HG03280 (cell line): Measurements from ENCODE around the gene ANKRD63.

Experiments
- ATAC-seq: cut with Tn5 transposase; IDR thresholded peaks from one replicate; pipeline ENCODE4 v1.9.1; 2021; ENCODE audit warnings: mild to moderate bottlenecking, moderate library complexity; ENCODE audit not compliant: unreplicated experiment

Gene ANKRD63

DNA sequence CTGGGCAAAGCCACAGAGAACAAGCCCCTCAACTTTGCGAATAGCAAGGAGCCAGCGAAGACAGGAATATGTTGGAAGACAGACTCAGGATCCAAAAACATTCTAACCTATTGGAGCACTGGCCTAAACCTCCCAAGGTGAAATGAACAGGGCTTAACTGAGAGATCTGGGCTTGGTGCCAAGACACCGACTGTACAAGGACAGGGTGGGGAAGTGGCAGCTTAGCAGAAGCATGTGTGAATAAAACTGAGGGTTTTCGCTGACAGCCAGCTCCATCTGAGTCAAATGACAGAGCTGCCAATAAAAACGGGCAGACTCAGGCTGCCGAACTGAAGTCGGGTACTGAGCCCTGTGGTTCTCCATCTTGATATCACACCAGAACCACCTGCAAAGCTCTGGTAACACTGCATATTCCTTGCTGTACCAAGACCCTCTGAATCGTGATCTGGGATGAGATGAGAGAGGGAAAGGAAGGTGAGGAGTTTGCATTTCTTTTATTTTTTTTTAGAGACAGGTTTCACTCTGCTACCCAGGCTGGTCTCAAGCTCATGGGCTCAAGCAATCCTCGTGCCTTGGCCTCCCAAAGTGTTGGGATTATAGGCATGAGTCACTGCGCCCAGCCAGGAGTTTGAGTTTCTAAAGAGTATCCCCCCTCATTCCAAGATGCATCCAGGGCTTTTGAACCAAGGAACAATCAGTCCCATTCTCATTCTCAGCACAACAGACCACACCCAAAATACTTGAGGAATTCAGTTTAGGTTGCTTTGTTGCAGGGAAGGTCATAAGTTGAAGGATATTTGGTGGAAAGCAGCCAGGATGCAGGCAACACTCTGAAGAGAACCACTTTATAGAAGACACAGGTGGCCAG, 30.9 kb upstream of the ANKRD63 start:
- no peak for ATAC-seq

DNA sequence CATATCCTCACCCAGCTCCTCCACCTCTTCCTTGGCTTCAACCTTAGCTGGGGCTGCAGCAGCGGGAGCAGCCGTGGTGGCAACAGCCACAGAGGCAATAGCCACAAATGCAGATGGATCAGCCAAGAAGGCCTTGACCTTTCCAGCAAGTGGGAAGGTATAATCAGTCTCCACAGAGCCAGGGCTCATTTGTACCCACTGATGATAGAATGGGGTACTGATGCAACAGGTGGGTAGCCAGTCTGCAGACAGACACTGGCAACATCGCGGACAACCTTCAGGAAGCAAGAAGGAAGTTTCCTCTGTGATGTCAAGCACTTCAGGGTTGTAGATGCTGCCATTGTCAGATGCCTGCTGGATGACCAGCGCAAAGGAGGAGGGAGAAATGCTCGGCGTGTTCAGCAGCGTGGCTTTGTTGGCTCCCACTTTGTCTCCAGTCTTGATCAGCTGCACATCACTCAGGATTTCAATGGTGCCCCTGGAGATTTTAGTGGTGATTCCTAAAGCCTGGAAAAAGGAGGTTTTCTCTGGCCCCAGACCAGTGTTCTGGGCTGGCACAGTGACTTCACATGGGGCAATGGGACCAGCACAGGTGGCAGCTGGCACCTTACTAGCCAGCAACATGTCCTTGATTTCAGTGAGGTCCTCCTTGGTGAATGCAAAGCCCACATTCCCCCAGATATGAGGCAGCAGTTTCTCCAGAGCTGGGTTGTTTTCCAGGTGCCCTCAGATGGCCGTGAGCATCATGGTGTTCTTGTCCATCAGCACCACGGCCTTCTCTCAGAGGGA, 29.7 kb upstream of the ANKRD63 start:
- no peak for ATAC-seq

- no peak for ATAC-seq
These were observed 28.1 kb upstream of the ANKRD63 start for GRCh38 chr15:40310993-40311392.

DNA sequence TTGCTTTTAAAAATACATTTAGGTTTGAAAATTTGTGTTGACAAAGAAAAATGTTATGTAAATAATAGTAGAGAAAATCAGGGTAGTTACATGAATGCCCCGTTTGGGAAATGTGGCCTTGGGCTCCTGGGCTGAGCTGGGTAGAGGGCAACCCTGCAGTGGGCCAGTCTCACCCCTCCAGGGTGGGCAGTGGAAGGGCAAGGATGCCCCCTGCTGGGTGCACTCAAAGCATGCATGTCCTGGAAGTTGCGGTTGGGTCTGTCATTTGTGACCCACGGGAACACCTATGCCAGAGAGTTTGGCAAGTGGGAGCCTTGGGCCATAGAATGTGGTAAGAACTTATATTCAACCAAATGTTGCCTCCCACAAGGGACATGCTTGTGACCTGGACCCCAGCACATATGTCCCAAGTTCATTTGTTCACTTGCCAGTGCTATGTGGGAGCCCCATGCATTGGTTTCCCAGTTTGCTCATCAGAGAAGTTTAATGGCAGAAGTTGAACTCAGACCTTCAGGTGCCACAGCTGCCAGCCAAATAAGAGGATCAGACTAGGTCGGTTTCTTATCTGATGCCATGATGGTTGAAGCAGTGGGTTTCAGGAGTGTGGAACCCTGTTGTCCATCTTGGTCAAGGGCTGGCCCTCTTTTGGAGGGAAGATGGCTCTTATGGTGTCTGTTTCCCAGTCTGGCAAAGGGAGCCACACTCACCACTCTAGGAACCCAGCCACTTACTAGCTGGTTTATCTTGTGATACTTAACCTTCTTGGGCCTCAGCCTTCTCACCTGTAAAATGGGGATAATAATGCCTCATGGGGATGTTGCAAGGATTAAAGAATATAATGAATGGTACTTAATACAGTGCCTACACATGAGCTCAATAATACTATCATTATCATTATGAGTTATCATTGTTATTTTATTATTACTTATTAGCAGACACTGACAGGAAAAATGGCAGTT, 27.4 kb upstream of the ANKRD63 start:
- ATAC-seq = no peak

- ATAC-seq = no peak
These were observed 26.5 kb upstream of the ANKRD63 start for GRCh38 chr15:40309344-40309862.

- ATAC-seq = peak; percentile 49
These were observed 24.8 kb upstream of the ANKRD63 start, which contains the start of gene PLCB2 for GRCh38 chr15:40307421-40308211. TSS of gene PLCB2 (minus strand) at chr15:40307935. CDS start at chr15:40307672, 263 bp downstream.

- no peak for ATAC-seq
These were observed 24.0 kb upstream of the ANKRD63 start for GRCh38 chr15:40306908-40307307.

DNA sequence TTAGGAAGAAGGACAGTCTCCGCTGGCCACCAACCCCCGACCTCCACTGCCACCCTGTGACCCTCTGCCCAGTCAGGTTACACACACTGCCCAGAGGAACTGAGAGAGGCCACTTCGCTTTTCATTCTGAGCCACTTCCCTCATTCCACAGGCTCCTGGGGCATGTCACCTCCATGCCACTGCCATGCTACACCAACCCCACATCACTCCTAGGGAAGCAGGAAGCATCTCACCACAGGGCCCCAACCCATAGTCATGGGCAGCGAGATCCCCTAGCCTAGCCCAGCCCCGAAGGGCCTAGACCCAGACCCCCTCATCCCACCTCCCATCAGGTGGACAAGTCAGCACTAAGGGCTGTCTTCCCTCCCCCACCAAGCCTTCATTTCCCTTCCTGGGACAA, 23.5 kb upstream of the ANKRD63 start:
- ATAC-seq = no peak

GRCh38 chr15:40305281-40305680, 22.4 kb upstream of the ANKRD63 start:
- no peak for ATAC-seq

DNA sequence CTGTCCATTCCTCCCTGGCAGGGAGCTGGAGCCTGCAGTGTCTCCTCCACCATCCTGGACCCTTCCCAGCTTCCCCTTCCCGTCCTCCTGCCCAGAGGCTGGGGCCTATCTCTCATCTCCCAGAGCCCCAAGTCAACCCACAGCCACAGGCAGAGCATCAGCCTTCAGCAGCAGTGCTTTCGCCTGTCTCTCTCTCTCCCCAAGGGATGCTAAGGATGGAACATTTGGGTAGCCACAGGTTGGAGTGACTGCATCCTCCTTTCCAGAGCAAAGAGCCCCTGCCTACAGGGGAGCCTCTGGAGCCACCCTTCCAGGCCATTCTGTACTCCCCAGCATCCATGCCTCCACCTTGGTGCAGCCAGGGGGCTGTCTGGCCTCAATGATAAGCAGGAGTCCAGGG, 20.7 kb upstream of the ANKRD63 start:
- ATAC-seq = no peak

GRCh38 chr15:40302981-40303380, 20.1 kb upstream of the ANKRD63 start:
- no peak for ATAC-seq

DNA sequence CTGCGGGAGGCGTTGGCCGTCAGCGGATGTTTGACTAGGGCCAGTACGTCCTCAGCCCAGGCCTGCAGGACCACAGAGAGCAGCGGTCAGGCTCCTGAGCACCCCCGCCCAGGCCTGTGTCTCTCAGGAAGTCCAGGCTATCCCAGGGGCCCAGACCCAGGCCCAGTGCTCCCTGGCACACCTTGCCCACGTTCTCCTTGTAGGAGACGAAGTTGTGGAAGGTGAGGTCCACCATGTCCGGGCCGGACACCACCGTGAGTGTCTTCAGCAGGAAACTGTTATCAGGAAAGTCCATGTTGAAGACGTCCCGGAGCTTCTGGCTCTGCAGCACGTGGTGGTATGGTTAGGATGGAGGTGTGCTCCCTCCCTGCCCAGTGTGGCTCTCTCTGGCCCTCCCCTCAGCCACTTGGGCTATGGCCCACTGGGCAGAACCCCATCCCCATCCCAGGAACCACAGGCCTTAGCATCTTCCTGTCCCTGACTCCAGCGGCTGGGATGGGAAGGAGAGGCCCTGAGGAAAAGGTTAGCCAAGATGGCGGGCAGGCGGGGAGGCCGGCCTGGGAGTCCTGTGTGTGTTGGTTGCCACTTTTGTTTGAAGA, 19.5 kb upstream of the ANKRD63 start:
- no peak for ATAC-seq

GRCh38 chr15:40301467-40302179, 18.8 kb upstream of the ANKRD63 start:
- ATAC-seq = no peak

GRCh38 chr15:40300771-40301170, 17.9 kb upstream of the ANKRD63 start:
- no peak for ATAC-seq

DNA sequence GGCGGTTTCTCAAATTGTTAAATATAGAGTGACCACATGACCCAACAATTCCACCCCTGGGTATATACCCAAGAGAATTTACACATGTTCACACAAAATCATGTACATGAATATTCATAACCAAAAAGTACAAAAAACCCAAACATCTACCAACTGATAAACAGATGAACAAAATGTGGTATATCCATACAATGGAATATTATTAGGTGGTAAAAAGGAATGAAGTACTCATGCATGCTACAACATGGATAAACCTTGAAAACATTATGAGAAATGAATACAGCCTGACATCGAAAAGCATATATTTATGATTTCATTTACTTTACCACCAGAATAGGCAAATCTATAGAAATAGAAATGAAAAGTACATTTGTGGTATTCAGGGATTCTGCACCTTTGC, 17.5 kb upstream of the ANKRD63 start:
- ATAC-seq = no peak

DNA sequence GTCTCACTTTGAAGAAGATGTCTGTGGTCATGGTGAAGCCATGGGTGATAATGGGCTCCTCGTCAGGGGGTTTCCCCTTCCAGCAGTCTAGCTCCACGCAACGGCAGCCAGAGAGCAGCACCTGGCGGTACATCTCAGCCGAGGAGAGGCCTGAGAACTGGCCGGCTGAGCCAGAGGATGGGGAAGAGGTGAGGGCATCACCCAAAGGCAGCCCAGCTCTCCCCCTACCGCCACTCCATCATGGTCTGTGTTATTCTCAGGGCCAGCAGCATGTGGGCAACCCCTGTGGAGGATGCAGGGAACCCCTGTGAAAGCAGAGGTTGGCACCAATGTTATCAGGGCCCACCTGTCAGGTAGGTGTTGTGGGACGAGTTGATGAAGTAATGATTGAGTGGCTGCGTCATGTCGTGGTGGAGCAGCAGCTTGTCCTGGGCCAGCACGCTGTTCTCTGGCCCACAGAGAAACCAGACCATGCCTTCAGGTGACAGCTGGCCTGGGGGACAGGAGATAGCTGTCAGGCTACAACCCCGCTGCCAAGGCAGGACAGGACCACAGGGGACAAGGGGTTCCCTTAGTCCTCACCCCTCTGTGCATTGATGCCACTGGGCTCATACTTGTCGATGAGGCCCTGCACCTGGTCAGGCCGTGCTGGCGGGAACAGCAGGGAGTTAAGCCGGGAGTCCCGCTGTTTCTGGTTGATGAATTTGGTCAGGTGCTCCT, 15.5 kb upstream of the ANKRD63 start:
- ATAC-seq = no peak

DNA sequence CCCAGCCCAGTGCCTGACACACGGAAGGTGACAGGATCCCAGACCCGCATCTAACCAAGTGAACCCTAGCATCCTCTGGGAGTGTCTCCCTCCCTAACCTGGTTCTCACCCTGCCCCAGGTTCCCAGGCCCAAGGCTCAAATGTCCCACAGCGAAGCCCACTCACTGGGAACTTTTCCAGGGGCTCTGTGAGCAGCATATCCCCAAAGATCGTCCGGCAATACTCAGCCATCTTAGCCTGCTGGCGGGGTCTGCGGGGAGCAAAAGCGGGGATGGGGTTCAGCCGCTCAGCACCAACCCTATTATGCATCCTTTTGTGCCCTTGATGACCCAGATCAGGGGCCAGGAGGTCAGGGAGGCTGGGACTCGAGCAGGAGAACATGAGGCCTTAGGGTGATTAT, 14.5 kb upstream of the ANKRD63 start:
- no peak for ATAC-seq

- ATAC-seq = no peak
These were observed 13.8 kb upstream of the ANKRD63 start for GRCh38 chr15:40296561-40297230.
